ENCODE data around the gene CRELD2. TPM values are rescaled to one million over a fixed set of nuclear protein-coding genes. Genes with fewer than 3 reads are reported as not detected.
A peak's percentile ranks its signal among the peaks of the same experiment; 100 is the strongest.

Gene CRELD2
- total RNA-seq, 3 donors from 2014 or later (not counting 1 experiment from before 2014, with no cell fraction given): 45.1 to 69.8 (median 48.5) TPM

DNA sequence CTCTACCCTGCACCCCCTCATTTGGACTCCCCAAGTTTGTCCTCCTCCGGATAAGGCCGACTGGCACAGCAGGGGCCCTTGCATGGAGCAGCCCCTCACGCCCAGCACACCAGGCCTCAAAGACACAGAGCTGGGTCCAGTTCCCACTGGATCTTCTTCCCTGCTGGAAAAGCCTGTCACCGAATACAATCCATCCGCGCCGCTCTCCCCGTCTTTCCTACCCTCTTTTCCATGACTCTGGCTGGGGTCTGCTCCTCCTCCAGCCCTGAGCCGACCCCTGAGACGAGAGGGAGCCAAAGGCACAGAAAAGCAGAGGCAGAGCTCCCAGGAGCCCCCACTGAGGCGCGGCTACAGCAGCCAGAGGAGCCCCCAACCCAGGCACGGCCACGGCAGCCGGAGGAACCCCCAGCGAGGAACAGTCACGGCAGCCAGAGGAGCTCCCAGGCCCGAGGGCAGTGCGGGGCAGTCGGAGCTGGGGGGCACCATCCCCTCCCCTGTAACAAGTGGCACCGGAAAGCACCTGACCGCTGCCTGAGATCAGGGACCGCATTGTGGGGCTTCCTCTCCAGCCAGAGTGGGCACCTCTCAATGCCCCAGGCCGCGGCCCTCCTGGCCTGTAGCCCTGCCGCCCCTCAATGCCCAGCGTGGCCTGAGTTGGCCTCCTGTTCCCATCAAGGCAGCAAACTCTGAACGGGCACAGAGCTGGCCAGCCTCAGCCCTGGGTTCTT is 12.2 kb upstream of the CRELD2 start:
- Mint-ChIP-seq H3K36me3 (peaks cover 2% of the 10 kb centered on the region), H3K4me3 (no peak overlapping the region), H3K9me3 (peaks cover 0 to 2% of the 10 kb centered on the region in 2 donors), H3K27ac (no peak overlapping the region), H3K4me1 (peaks cover 13% of the 10 kb centered on the region in 2 donors), H3K27me3 (ENCODE audit: low read depth in 2 of 2) (no peaks in the 10 kb centered on the region)
- peaks cover 53% of the 10 kb centered on the region for H3K36me3 ChIP-seq (ENCODE audit: control insufficient read depth, insufficient read depth, low read length)
- intact Hi-C loops (cut with micrococcal nuclease): no loop called here
- H3K4me1 ChIP-seq (ENCODE audit: control insufficient read depth, insufficient read depth, low read length): no peaks in the 10 kb centered on the region
- ATAC-seq (no peak), DNase-seq (no peak)
- TF ChIP-seq CTCF (IDR thresholded peaks at IDR 0.05): no peak
- no peaks in the 10 kb centered on the region for H3K27me3 ChIP-seq (ENCODE audit: control insufficient read depth, insufficient read depth, low read length)
- no peak overlapping the region for H3K27ac ChIP-seq (ENCODE audit: low read length)
- H3K9me3 ChIP-seq (ENCODE audit: control insufficient read depth, insufficient read depth, low read length): no peaks in the 10 kb centered on the region
- no peak overlapping the region for H3K4me3 ChIP-seq (ENCODE audit: low read length)
- WGBS (ENCODE audit: insufficient coverage): 97% methylated on average over 28 of the region's 28 CpGs

DNA sequence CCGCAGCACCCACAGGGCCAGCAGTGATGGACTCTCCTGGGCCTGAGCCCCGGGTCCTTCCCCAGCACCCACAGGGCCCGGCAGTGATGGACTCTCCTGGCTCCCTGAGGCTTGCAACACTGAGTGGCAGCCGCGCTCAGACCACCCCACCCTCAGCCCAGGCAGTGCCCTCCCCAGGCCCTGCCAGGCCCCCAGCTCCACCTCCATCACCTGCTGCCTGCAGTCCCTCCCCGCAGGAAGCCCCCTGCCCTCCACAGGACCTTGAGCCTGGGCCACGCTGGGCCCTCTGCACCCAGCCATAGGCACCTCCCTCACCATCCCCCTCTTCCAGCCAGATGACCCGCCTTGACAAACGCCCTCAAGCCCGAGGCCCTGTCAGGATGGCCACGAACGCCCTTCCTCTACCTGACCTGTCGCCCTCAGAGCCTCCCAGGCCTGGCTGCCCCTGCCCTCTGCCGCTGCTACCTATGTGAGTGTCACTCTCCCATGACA is 11.6 kb upstream of the CRELD2 start:
- intact Hi-C loops (cut with micrococcal nuclease): no loop called here
- H3K27ac ChIP-seq (ENCODE audit: low read length): no peak overlapping the region
- TF ChIP-seq CTCF (IDR thresholded peaks at IDR 0.05): no peak
- H3K9me3 ChIP-seq (ENCODE audit: control insufficient read depth, insufficient read depth, low read length): no peaks in the 10 kb centered on the region
- no peaks in the 10 kb centered on the region for H3K27me3 ChIP-seq (ENCODE audit: control insufficient read depth, insufficient read depth, low read length)
- H3K27me3 Mint-ChIP-seq (ENCODE audit: low read depth in 2 of 2): no peaks in the 10 kb centered on the region
- 93% methylated on average over 14 of the region's 14 CpGs for WGBS (ENCODE audit: insufficient coverage)
- H3K9me3 Mint-ChIP-seq: no peaks in the 10 kb centered on the region
- H3K36me3 ChIP-seq (ENCODE audit: control insufficient read depth, insufficient read depth, low read length): peaks cover 47% of the 10 kb centered on the region
- no peak overlapping the region for H3K4me3 ChIP-seq (ENCODE audit: low read length)
- no peak for ATAC-seq
- H3K36me3 Mint-ChIP-seq: no peaks in the 10 kb centered on the region
- no peaks in the 10 kb centered on the region for H3K4me1 ChIP-seq (ENCODE audit: control insufficient read depth, insufficient read depth, low read length)
- peaks cover 11 to 13% of the 10 kb centered on the region in 2 donors for H3K4me1 Mint-ChIP-seq
- DNase-seq: no peak
- H3K27ac Mint-ChIP-seq: peak overlapping the region in 1 of 2 donors; percentile 37
- H3K4me3 Mint-ChIP-seq: no peak overlapping the region

GRCh38 chr22:49907807-49908206 is 10.6 kb upstream of the CRELD2 start:
- ATAC-seq (no peak), DNase-seq (no peak)
- H3K4me3 Mint-ChIP-seq: no peak overlapping the region
- peak overlapping the region in 1 of 2 donors; percentile 37 for H3K27ac Mint-ChIP-seq
- Histone ChIP-seq H3K27ac (ENCODE audit: low read length) (no peak overlapping the region), H3K4me1 (ENCODE audit: control insufficient read depth, insufficient read depth, low read length) (no peaks in the 10 kb centered on the region), H3K9me3 (ENCODE audit: control insufficient read depth, insufficient read depth, low read length) (no peaks in the 10 kb centered on the region), H3K36me3 (ENCODE audit: control insufficient read depth, insufficient read depth, low read length) (peaks cover 52% of the 10 kb centered on the region), H3K4me3 (ENCODE audit: low read length) (no peak overlapping the region), H3K27me3 (ENCODE audit: control insufficient read depth, insufficient read depth, low read length) (no peaks in the 10 kb centered on the region)
- peaks cover 11 to 13% of the 10 kb centered on the region in 2 donors for H3K4me1 Mint-ChIP-seq
- no peaks in the 10 kb centered on the region for H3K9me3 Mint-ChIP-seq
- 97% methylated on average over 19 of the region's 19 CpGs for WGBS (ENCODE audit: insufficient coverage)
- no peaks in the 10 kb centered on the region for H3K36me3 Mint-ChIP-seq
- H3K27me3 Mint-ChIP-seq (ENCODE audit: low read depth in 2 of 2): no peaks in the 10 kb centered on the region
- intact Hi-C loops (cut with micrococcal nuclease): no loop called here
- TF ChIP-seq CTCF (IDR thresholded peaks at IDR 0.05): no peak

All from natural killer cell (primary cell).